Smooth muscle cell (in vitro differentiated cells): ENCODE measurements around the gene LDLRAD2. TPM values are rescaled to one million over a fixed set of nuclear protein-coding genes. Genes with fewer than 3 reads are reported as not detected.

Experiments
- DNase-seq: peaks from one replicate; lab custom pipeline; 2025; ENCODE audit not compliant: unreplicated experiment; lab: John Stamatoyannopoulos, UW
- H2AFZ ChIP-seq: fragments of 200-600 bp; sonication (generic); 2 replicates; pipeline ENCODE4 v1.6.0; 2016; ENCODE audit warnings: antibody characterized with exemption, low read depth, mild to moderate bottlenecking
- H3F3A ChIP-seq: fragments of 200-600 bp; sonication (generic); 2 replicates; pipeline ENCODE4 v1.6.0; 2017; ENCODE audit warnings: antibody characterized with exemption, low read depth
- H3K27ac ChIP-seq: fragments of 200-600 bp; sonication (generic); 2 replicates; pipeline ENCODE4 v1.5.1; 2016; ENCODE audit warnings: low read depth, mild to moderate bottlenecking
- H3K27me3 ChIP-seq: fragments of 200-600 bp; sonication (generic); 2 replicates; pipeline ENCODE4 v1.6.1; 2016; ENCODE audit warnings: low read depth, mild to moderate bottlenecking
- H3K36me3 ChIP-seq: fragments of 200-600 bp; sonication (generic); 2 replicates; pipeline ENCODE4 v1.5.1; 2016; ENCODE audit warnings: low read depth
- H3K4me1 ChIP-seq: fragments of 200-600 bp; sonication (generic); 2 replicates; pipeline ENCODE4 v1.5.1; 2016; ENCODE audit warnings: low read depth
- H3K4me2 ChIP-seq: fragments of 200-600 bp; sonication (generic); 2 replicates; pipeline ENCODE4 v1.6.0; 2016; ENCODE audit warnings: mild to moderate bottlenecking
- H3K4me3 ChIP-seq: fragments of 200-600 bp; sonication (generic); 2 replicates; pipeline ENCODE4 v1.5.1; 2016; ENCODE audit warnings: mild to moderate bottlenecking
- H3K79me2 ChIP-seq: fragments of 200-600 bp; sonication (generic); 2 replicates; pipeline ENCODE4 v1.6.0; 2016; ENCODE audit warnings: low read depth, mild to moderate bottlenecking
- H3K9ac ChIP-seq: fragments of 200-600 bp; sonication (generic); 2 replicates; pipeline ENCODE4 v1.6.0; 2016; ENCODE audit warnings: low read depth
- H3K9me3 ChIP-seq: fragments of 200-600 bp; sonication (generic); replicated peaks from 2 replicates; pipeline ENCODE4 v1.5.1; 2016; ENCODE audit warnings: low read depth
- H4K20me1 ChIP-seq: fragments of 200-600 bp; sonication (generic); 2 replicates; pipeline ENCODE4 v1.6.0; 2016; ENCODE audit warnings: low read depth
- CTCF ChIP-seq: fragments of 200-600 bp; sonication (generic); IDR thresholded peaks from 2 replicates; pipeline ENCODE4 v1.5.1; 2017; ENCODE audit warnings: borderline replicate concordance, mild to moderate bottlenecking, antibody characterized with exemption; ENCODE audit not compliant: insufficient read depth, poor library complexity, severe bottlenecking
- WGBS: methylation state at CpG from one replicate; pipeline ENCODE4 v1.1.7; 2016; ENCODE audit warnings: low lambda C conversion rate; 5-methylcytosine and 5-hydroxymethylcytosine counted together
- polyA plus RNA-seq: library from polyadenylated mRNA; unstranded; fragments of >200 nt; fragmentation: Nextera tagmentation; extraction: Ambion mirVana; gene quantifications from 2 replicates; pipeline ENCODE4 v1.2.1, GENCODE V29; 2016
- total RNA-seq: library from RNA; depleted of rRNA; stranded (reverse); fragments of >200 nt; gene quantifications from 2 replicates; pipeline ENCODE4 v1.2.3, GENCODE V29; 2014

The LDLRAD2 gene
- total and polyA plus RNA-seq, 2 experiments from 2014 or later: 0.04 to 7.9 TPM

DNA sequence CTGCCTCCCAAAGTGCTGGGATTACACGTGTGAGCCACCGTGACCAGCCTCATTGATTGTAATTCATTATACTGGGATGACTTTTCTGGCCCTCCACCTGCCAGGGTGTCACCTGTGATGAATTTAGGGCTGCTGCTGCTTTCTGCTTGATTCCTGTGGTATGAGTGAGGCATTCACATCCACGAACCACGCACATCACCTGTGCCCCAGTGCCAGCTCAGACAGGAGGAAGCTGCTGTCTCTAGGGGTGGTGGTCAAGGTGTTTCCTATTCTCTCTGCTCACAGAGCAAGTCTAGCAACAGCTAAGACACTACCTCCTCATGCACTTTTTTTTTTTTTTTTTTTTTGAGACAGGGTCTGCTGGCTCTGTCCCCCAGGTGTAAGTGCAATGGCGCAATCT lies 12.3 kb upstream of the LDLRAD2 start:
- no peak for TF ChIP-seq CTCF

GRCh38 chr1:21801100-21801499 lies 11.0 kb upstream of the LDLRAD2 start:
- H3K36me3 ChIP-seq: no peaks in the 10 kb centered on the region
- no peak overlapping the region for H3K4me3 ChIP-seq
- no peaks in the 10 kb centered on the region for H3K4me1 ChIP-seq
- no peaks in the 10 kb centered on the region for H3K9me3 ChIP-seq
- no peaks in the 10 kb centered on the region for H3K79me2 ChIP-seq
- H4K20me1 ChIP-seq: no peaks in the 10 kb centered on the region
- 94% methylated on average over 4 of the region's 4 CpGs for WGBS
- H3K27ac ChIP-seq: no peak overlapping the region
- no peaks in the 10 kb centered on the region for H3K27me3 ChIP-seq
- no peak for TF ChIP-seq CTCF
- no peak for DNase-seq
- H3F3A ChIP-seq: no peaks in the 10 kb centered on the region
- H3K9ac ChIP-seq: no peak overlapping the region
- no peak overlapping the region for H3K4me2 ChIP-seq
- no peak overlapping the region for H2AFZ ChIP-seq

More for the DNA sequence above, 12.3 kb upstream of the LDLRAD2 start:
- H2AFZ ChIP-seq: no peak overlapping the region
- DNase-seq: no peak
- no peaks in the 10 kb centered on the region for H3K4me1 ChIP-seq
- no peaks in the 10 kb centered on the region for H3K36me3 ChIP-seq
- no peaks in the 10 kb centered on the region for H4K20me1 ChIP-seq
- no peak overlapping the region for H3K4me2 ChIP-seq
- no peaks in the 10 kb centered on the region for H3F3A ChIP-seq
- 95% methylated on average over 5 of the region's 5 CpGs for WGBS
- H3K4me3 ChIP-seq: no peak overlapping the region
- no peaks in the 10 kb centered on the region for H3K27me3 ChIP-seq
- no peaks in the 10 kb centered on the region for H3K79me2 ChIP-seq
- H3K9ac ChIP-seq: no peak overlapping the region
- H3K9me3 ChIP-seq: no peaks in the 10 kb centered on the region
- H3K27ac ChIP-seq: no peak overlapping the region

GRCh38 chr1:21804536-21804935 lies 7.5 kb upstream of the LDLRAD2 start:
- no peaks in the 10 kb centered on the region for H3K36me3 ChIP-seq
- H3K9me3 ChIP-seq: no peaks in the 10 kb centered on the region
- no peak for DNase-seq
- H3K4me1 ChIP-seq: no peaks in the 10 kb centered on the region
- H3K27ac ChIP-seq: no peak overlapping the region
- no peak overlapping the region for H3K4me2 ChIP-seq
- no peaks in the 10 kb centered on the region for H4K20me1 ChIP-seq
- H3K4me3 ChIP-seq: no peak overlapping the region
- no peak overlapping the region for H2AFZ ChIP-seq
- no peak for TF ChIP-seq CTCF
- WGBS: 90% methylated on average over 2 of the region's 2 CpGs
- H3K9ac ChIP-seq: no peak overlapping the region
- H3F3A ChIP-seq: no peaks in the 10 kb centered on the region
- no peaks in the 10 kb centered on the region for H3K27me3 ChIP-seq
- no peaks in the 10 kb centered on the region for H3K79me2 ChIP-seq

- DNase-seq: no peak
- Histone ChIP-seq H3K4me1 (no peaks in the 10 kb centered on the region), H3K79me2 (no peaks in the 10 kb centered on the region), H4K20me1 (no peaks in the 10 kb centered on the region), H3K9ac (no peak overlapping the region), H3K4me3 (no peak overlapping the region), H3K4me2 (no peak overlapping the region), H3K36me3 (no peaks in the 10 kb centered on the region), H2AFZ (no peak overlapping the region), H3K27ac (no peak overlapping the region), H3K27me3 (no peaks in the 10 kb centered on the region), H3F3A (peaks cover 17% of the 10 kb centered on the region), H3K9me3 (no peaks in the 10 kb centered on the region)
- 98% methylated on average over 3 of the region's 3 CpGs for WGBS
- TF ChIP-seq CTCF: no peak
These were observed 1.5 kb downstream of the LDLRAD2 start for GRCh38 chr1:21813542-21813941.
